B cell (primary cell): Measurements from ENCODE around the gene GNG7. TPM values are rescaled to one million over a fixed set of nuclear protein-coding genes. Genes with fewer than 3 reads are reported as not detected.

Experiments
- ATAC-seq: fragments of 200-7000 bp; cut with Tn5 transposase; one replicate; pipeline ENCODE4 v1.10.0; 2021; ENCODE audit warnings: low read depth, mild to moderate bottlenecking, moderate number of reproducible peaks, moderate library complexity
- CTCF ChIA-PET: fragments of 350-600 bp; sonication (Branson Sonifier 250); formaldehyde crosslinking; loops from one replicate; lab custom pipeline; 2021; ENCODE audit warnings: antibody characterized with exemption, inconsistent platforms; lab: Charles Lee
- POLR2A ChIA-PET: fragments of 350-600 bp; sonication (Branson Sonifier 250); formaldehyde crosslinking; loops from one replicate; lab custom pipeline; 2021; ENCODE audit warnings: antibody characterized with exemption; lab: Charles Lee
- DNase-seq: peaks from one replicate; pipeline ENCODE4 v3.0.0; 2013
- H2AFZ ChIP-seq: 2 replicates; pipeline ENCODE4 v1.6.1; 2012; ENCODE audit warnings: mild to moderate bottlenecking, low read depth, low read length; ENCODE audit not compliant: insufficient read depth, poor library complexity, severe bottlenecking
- H3K27ac ChIP-seq, 2 donors: 1 replicate in 1 of 2; 2 replicates in 1 of 2; pipeline ENCODE4 v1.5.1; 2012 to 2013; ENCODE audit warnings: low read length in 2 of 2, mild to moderate bottlenecking in 2 of 2, moderate library complexity in 1 of 2
- H3K27me3 ChIP-seq, 4 experiments: fragments of 200-600 bp in 1 of 4; sonication (generic) in 1 of 4; replicated peaks in 1 of 4; 1 replicate in 2 of 4; 2 replicates in 2 of 4; pipeline versions ENCODE4 v1.6.1 to v1.7.0; 2013 to 2016; ENCODE audit warnings: low read length in 3 of 4, mild to moderate bottlenecking in 2 of 4, mixed read lengths in 1 of 4, moderate library complexity in 1 of 4; ENCODE audit not compliant: insufficient read depth in 4 of 4, control insufficient read depth in 3 of 4; ENCODE audit errors: control extremely low read depth in 1 of 4
- H3K36me3 ChIP-seq, 2 experiments: replicated peaks in 1 of 2; 1 replicate in 1 of 2; 2 replicates in 1 of 2; pipeline versions ENCODE4 v1.6.1 to v1.7.1; 2013; ENCODE audit warnings: low read length in 1 of 2; ENCODE audit not compliant: insufficient read depth in 2 of 2, control insufficient read depth in 1 of 2; ENCODE audit errors: control extremely low read depth in 1 of 2, extremely low read depth in 1 of 2
- H3K4me1 ChIP-seq, 2 donors: fragments of 200-600 bp in 1 of 2; sonication (generic) in 1 of 2; 1 replicate in 1 of 2; 2 replicates in 1 of 2; pipeline versions ENCODE4 v1.5.1 to v1.6.1; 2013 to 2017; ENCODE audit warnings: low read length in 2 of 2; ENCODE audit not compliant: control insufficient read depth in 2 of 2, insufficient read depth in 2 of 2
- H3K4me2 ChIP-seq: replicated peaks from 2 replicates; pipeline ENCODE3; 2012; ENCODE audit warnings: mild to moderate bottlenecking, low read depth, low read length; ENCODE audit not compliant: poor library complexity, severe bottlenecking
- H3K4me3 ChIP-seq, 5 experiments: fragments of 200-600 bp in 1 of 5; sonication (generic) in 1 of 5; 1 replicate in 3 of 5; 2 replicates in 2 of 5; pipeline versions ENCODE4 v1.5.1 to v1.7.0; 2011 to 2016; ENCODE audit warnings: low read length in 4 of 5, mild to moderate bottlenecking in 4 of 5, low read depth in 2 of 5, control low read depth in 1 of 5, moderate library complexity in 1 of 5; ENCODE audit not compliant: insufficient read depth in 1 of 5; ENCODE audit errors: control extremely low read depth in 1 of 5, extremely low read depth in 1 of 5
- H3K79me2 ChIP-seq: fragments of 200-600 bp; sonication (generic); one replicate; pipeline ENCODE4 v1.6.0; 2016; ENCODE audit warnings: low read length; ENCODE audit not compliant: control insufficient read depth, insufficient read depth
- H3K9ac ChIP-seq: fragments of 200-600 bp; sonication (generic); 2 replicates; pipeline ENCODE4 v1.6.1; 2017; ENCODE audit warnings: mild to moderate bottlenecking, low read length, moderate library complexity
- H3K9me3 ChIP-seq, 3 donors: one replicate each; pipeline versions ENCODE4 v1.6.1 to v1.7.1; 2013; ENCODE audit warnings: low read length in 2 of 3; ENCODE audit not compliant: control insufficient read depth in 2 of 3, insufficient read depth in 1 of 3; ENCODE audit errors: control extremely low read depth in 1 of 3
- H4K20me1 ChIP-seq: 2 replicates; pipeline ENCODE4 v1.6.0; 2012; ENCODE audit warnings: mild to moderate bottlenecking, low read length; ENCODE audit not compliant: insufficient read depth, control insufficient read depth, poor library complexity, severe bottlenecking
- H3K27ac Mint-ChIP-seq: one replicate; pipeline ENCODE4 v1.8.0; 2021; ENCODE audit warnings: mixed read lengths
- H3K27me3 Mint-ChIP-seq: one replicate; pipeline ENCODE4 v1.8.0; 2021; ENCODE audit warnings: mixed read lengths
- H3K4me1 Mint-ChIP-seq: one replicate; pipeline ENCODE4 v1.8.0; 2021; ENCODE audit warnings: mixed read lengths
- H3K4me3 Mint-ChIP-seq: one replicate; pipeline ENCODE4 v1.8.0; 2021; ENCODE audit warnings: mixed read lengths
- H3K9me3 Mint-ChIP-seq: one replicate; pipeline ENCODE4 v1.8.0; 2022; ENCODE audit warnings: mixed read lengths; ENCODE audit not compliant: insufficient read depth
- CTCF ChIP-seq: fragments of 200-600 bp; IDR thresholded peaks from one replicate; pipeline ENCODE4 v1.8.0; 2022; ENCODE audit warnings: antibody characterized with exemption, mild to moderate bottlenecking
- EZH2 ChIP-seq: IDR thresholded peaks from 2 replicates; pipeline ENCODE4 v1.6.1; 2012; ENCODE audit warnings: borderline replicate concordance, low read depth, mild to moderate bottlenecking, moderate library complexity, low read length; ENCODE audit not compliant: insufficient read depth, poor library complexity, severe bottlenecking
- WGBS: methylation state at CpG from one replicate; pipeline ENCODE4 v1.1.5; 2013; ENCODE audit warnings: missing lambda C conversion rate; ENCODE audit not compliant: insufficient coverage; 5-methylcytosine and 5-hydroxymethylcytosine counted together
- intact Hi-C: fragments of 100-400 bp; cut with micrococcal nuclease; formaldehyde crosslinking; loops from one replicate; pipeline ENCODE4 v1.10.0; 2022
- polyA plus RNA-seq: library from polyadenylated mRNA; depleted of rRNA; stranded (reverse); fragments of >200 nt; gene quantifications from 2 replicates; pipeline ENCODE4 v1.2.3, GENCODE V29; 2012
- total RNA-seq, 2 donors: library from RNA; stranded (reverse); fragments of 120-200 nt in 1 of 2; gene quantifications; 1 replicate in 1 of 2; 2 replicates in 1 of 2; pipeline versions ENCODE4 v1.2.3 to v1.2.4, GENCODE V29; 2013 to 2022

GNG7 gene
- total and polyA plus RNA-seq, 2 donors (not counting 1 experiment from before 2014, with no cell fraction given) = 76.3 to 153 TPM

- no peak for DNase-seq
- H3K4me1 ChIP-seq = peaks cover 7 to 17% of the 10 kb centered on the region in 2 donors
- no peak overlapping the region for H3K4me3 ChIP-seq
- CTCF ChIA-PET = interaction anchor here (2.9 kb wide), 1 partner anchor 87 kb away, joined by 19 read pairs; no protein-coding TSS in a partner anchor
- intact Hi-C loops = no loop called here
- 77% methylated on average over 21 of the region's 26 CpGs for WGBS
- H3K36me3 ChIP-seq = peaks cover 5 to 35% of the 10 kb centered on the region in 2 experiments
- no peak overlapping the region for H3K27ac ChIP-seq
- peaks cover 0 to 14% (median 0%) of the 10 kb centered on the region in 3 donors for H3K9me3 ChIP-seq
- H2AFZ ChIP-seq = no peak overlapping the region
- no peak for TF ChIP-seq EZH2
- no peak for TF ChIP-seq CTCF
- H3K27ac Mint-ChIP-seq = peak overlapping the region; percentile 37
- H3K9ac ChIP-seq = no peak overlapping the region
- H4K20me1 ChIP-seq = peaks cover 21% of the 10 kb centered on the region
- H3K4me3 Mint-ChIP-seq = no peak overlapping the region
- H3K27me3 Mint-ChIP-seq = no peaks in the 10 kb centered on the region
- H3K9me3 Mint-ChIP-seq = no peaks in the 10 kb centered on the region
- H3K27me3 ChIP-seq = no peaks in the 10 kb centered on the region
- H3K79me2 ChIP-seq = peaks cover 46% of the 10 kb centered on the region
- POLR2A ChIA-PET = interaction anchor here (0.5 kb wide), 1 partner anchor 33 kb away, joined by 13 read pairs; no protein-coding TSS in a partner anchor
- H3K4me1 Mint-ChIP-seq = peaks cover 28% of the 10 kb centered on the region
- no peak overlapping the region for H3K4me2 ChIP-seq
- no peak for ATAC-seq
Observed at GRCh38 chr19:2734589-2735288, 32.2 kb upstream of the GNG7 start.

GRCh38 chr19:2733930-2734588, 31.6 kb upstream of the GNG7 start:
- Mint-ChIP-seq H3K4me1 (peaks cover 24% of the 10 kb centered on the region), H3K9me3 (no peaks in the 10 kb centered on the region), H3K4me3 (no peak overlapping the region), H3K27me3 (no peaks in the 10 kb centered on the region), H3K27ac (peak overlapping the region; percentile 20)
- Histone ChIP-seq H3K4me1 (peaks cover 4 to 12% of the 10 kb centered on the region in 2 donors), H3K4me3 (no peak overlapping the region), H3K9ac (no peak overlapping the region), H3K79me2 (peaks cover 40% of the 10 kb centered on the region), H3K36me3 (peaks cover 5 to 35% of the 10 kb centered on the region in 2 experiments), H2AFZ (no peak overlapping the region), H3K27ac (no peak overlapping the region), H3K27me3 (no peaks in the 10 kb centered on the region), H3K4me2 (no peak overlapping the region), H3K9me3 (peaks cover 0 to 14% (median 0%) of the 10 kb centered on the region in 3 donors), H4K20me1 (peaks cover 21% of the 10 kb centered on the region)
- intact Hi-C loops = no loop called here
- ATAC-seq (no peak), DNase-seq (no peak)
- TF ChIP-seq EZH2 (no peak), CTCF (no peak)
- WGBS = 97% methylated on average over 33 of the region's 35 CpGs
- CTCF ChIA-PET = interaction anchor here (2.9 kb wide), 1 partner anchor 86 kb away, joined by 19 read pairs; no protein-coding TSS in a partner anchor
- POLR2A ChIA-PET = interaction anchor here (0.6 kb wide), 1 partner anchor 12 kb away, joined by 4 read pairs; no protein-coding TSS in a partner anchor
